Upper lobe of left lung (tissue), 6 donors: ENCODE results near the gene COL19A1. TPM values are rescaled to one million over a fixed set of nuclear protein-coding genes. Genes with fewer than 3 reads are reported as not detected.

Experiments
- ATAC-seq, 2 donors: fragments of 200-7000 bp; cut with Tn5 transposase; one replicate each; pipeline ENCODE4 v1.9.1; 2022; ENCODE audit warnings: mild to moderate bottlenecking in 2 of 2, moderate library complexity in 2 of 2; ENCODE audit not compliant: low FRiP score in 2 of 2
- DNase-seq, 2 donors: peaks; one replicate each; pipeline ENCODE4 v3.0.0-alpha.2; 2019 to 2020
- H3K27ac ChIP-seq, 4 donors: fragments of 200-600 bp; sonication (generic); one replicate each; pipeline ENCODE4 v1.5.1; 2016 to 2019
- H3K27me3 ChIP-seq, 4 donors: fragments of 200-600 bp; sonication (generic); one replicate each; pipeline ENCODE4 v1.5.1; 2017 to 2019
- H3K36me3 ChIP-seq, 4 donors: fragments of 200-600 bp; sonication (generic); one replicate each; pipeline ENCODE4 v1.5.1; 2016 to 2019
- H3K4me1 ChIP-seq, 4 donors: fragments of 200-600 bp; sonication (generic); one replicate each; pipeline ENCODE4 v1.5.1; 2018 to 2019
- H3K4me3 ChIP-seq, 4 donors: fragments of 200-600 bp; sonication (generic); one replicate each; pipeline ENCODE4 v1.5.1; 2017 to 2019; ENCODE audit warnings: mild to moderate bottlenecking in 2 of 4, moderate library complexity in 1 of 4
- H3K9me3 ChIP-seq, 4 donors: fragments of 200-600 bp; sonication (generic); one replicate each; pipeline ENCODE4 v1.5.1; 2018 to 2019
- CTCF ChIP-seq, 6 experiments: fragments of 450-650 bp in 4 of 6; fragments of 200-600 bp in 2 of 6; sonication (generic) in 2 of 6; IDR thresholded peaks; one replicate each; pipeline ENCODE4 v1.5.1; 2016 to 2019; ENCODE audit warnings: antibody characterized with exemption in 6 of 6
- EP300 ChIP-seq, 4 donors: sonication (generic); formaldehyde crosslinking; IDR thresholded peaks; one replicate each; pipeline ENCODE4 v1.5.1; 2017; ENCODE audit warnings: antibody characterized with exemption in 4 of 4, control low read depth in 2 of 4
- POLR2A ChIP-seq, 4 donors: fragments of 450-650 bp; IDR thresholded peaks; one replicate each; pipeline ENCODE4 v1.5.1; 2016 to 2017; ENCODE audit warnings: antibody characterized with exemption in 4 of 4, mild to moderate bottlenecking in 2 of 4
- POLR2AphosphoS5 ChIP-seq, 2 donors: sonication (generic); formaldehyde crosslinking; IDR thresholded peaks; one replicate each; pipeline ENCODE4 v1.5.1; 2017; ENCODE audit warnings: antibody characterized with exemption in 2 of 2
- WGBS, 2 donors: methylation state at CpG; one replicate each; pipeline ENCODE4 v1.1.5; 2017 to 2018; 5-methylcytosine and 5-hydroxymethylcytosine counted together
- total RNA-seq, 6 donors: library from RNA; depleted of rRNA in 4 of 6; stranded (reverse); fragments of >200 nt in 4 of 6; gene quantifications; one replicate each; pipeline versions ENCODE4 v1.1.0 to v1.2.1, GENCODE V29; 2016 to 2021
- donor health status: DM: no; HTN: no; CAD: no; lungs with moderate emphysema.
- donor health status: DM: no; HTN: yes; CAD: no; lungs with severe emphysema.

Gene COL19A1
- total RNA-seq, 6 donors from 2014 or later, result 0.49 to 1.0 TPM; not detected in 4

GRCh38 chr6:70183538-70183937, 317.2 kb downstream of the COL19A1 start:
- Histone ChIP-seq H3K9me3 (no peaks in the 10 kb centered on the region), H3K27ac (no peak overlapping the region), H3K27me3 (no peaks in the 10 kb centered on the region), H3K36me3 (no peaks in the 10 kb centered on the region), H3K4me3 (no peak overlapping the region), H3K4me1 (no peaks in the 10 kb centered on the region)
- ATAC-seq (no peak), DNase-seq (no peak)
- TF ChIP-seq POLR2A (IDR thresholded peaks at IDR 0.05) (no peak), EP300 (IDR thresholded peaks at IDR 0.05) (no peak), CTCF (IDR thresholded peaks at IDR 0.05) (no peak), POLR2AphosphoS5 (IDR thresholded peaks at IDR 0.05) (no peak)
- WGBS, 2 donors, result 72 to 76% methylated on average over 3 of the region's 3 CpGs

GRCh38 chr6:70184723-70185122, 318.4 kb downstream of the COL19A1 start:
- H3K4me1 ChIP-seq, result no peaks in the 10 kb centered on the region
- WGBS, 2 donors, result 79 to 87% methylated on average over 3 of the region's 3 CpGs
- no peaks in the 10 kb centered on the region for H3K36me3 ChIP-seq
- ATAC-seq, result no peak
- H3K4me3 ChIP-seq, result no peak overlapping the region
- TF ChIP-seq EP300 (IDR thresholded peaks at IDR 0.05) (no peak), POLR2AphosphoS5 (IDR thresholded peaks at IDR 0.05) (no peak), CTCF (IDR thresholded peaks at IDR 0.05) (no peak), POLR2A (IDR thresholded peaks at IDR 0.05) (no peak)
- H3K9me3 ChIP-seq, result no peaks in the 10 kb centered on the region
- no peak for DNase-seq
- no peak overlapping the region for H3K27ac ChIP-seq
- no peaks in the 10 kb centered on the region for H3K27me3 ChIP-seq

GRCh38 chr6:70186461-70186860, 320.1 kb downstream of the COL19A1 start:
- Histone ChIP-seq H3K4me3 (no peak overlapping the region), H3K4me1 (no peaks in the 10 kb centered on the region), H3K27ac (no peak overlapping the region), H3K27me3 (no peaks in the 10 kb centered on the region), H3K36me3 (no peaks in the 10 kb centered on the region), H3K9me3 (no peaks in the 10 kb centered on the region)
- WGBS, 2 donors, result 55 to 68% methylated on average over 1 of the region's 1 CpG
- no peak for TF ChIP-seq POLR2AphosphoS5 (IDR thresholded peaks at IDR 0.05)
- TF ChIP-seq CTCF (IDR thresholded peaks at IDR 0.05), result no peak
- no peak for TF ChIP-seq EP300 (IDR thresholded peaks at IDR 0.05)
- TF ChIP-seq POLR2A (IDR thresholded peaks at IDR 0.05), result no peak
- DNase-seq (no peak), ATAC-seq (no peak)

GRCh38 chr6:70188202-70188601, 321.8 kb downstream of the COL19A1 start:
- H3K4me3 ChIP-seq, result no peak overlapping the region

GRCh38 chr6:70194421-70194820, 328.1 kb downstream of the COL19A1 start:
- no peaks in the 10 kb centered on the region for H3K36me3 ChIP-seq
- H3K27me3 ChIP-seq, result no peaks in the 10 kb centered on the region
- DNase-seq (no peak), ATAC-seq (no peak)
- no peaks in the 10 kb centered on the region for H3K9me3 ChIP-seq
- no peak overlapping the region for H3K27ac ChIP-seq
- no peak for TF ChIP-seq CTCF (IDR thresholded peaks at IDR 0.05)
- TF ChIP-seq POLR2A (IDR thresholded peaks at IDR 0.05), result no peak
- TF ChIP-seq POLR2AphosphoS5 (IDR thresholded peaks at IDR 0.05), result no peak
- no peak for TF ChIP-seq EP300 (IDR thresholded peaks at IDR 0.05)
- no peaks in the 10 kb centered on the region for H3K4me1 ChIP-seq
- no peak overlapping the region for H3K4me3 ChIP-seq

More at GRCh38 chr6:70188202-70188601, 321.8 kb downstream of the COL19A1 start:
- no peaks in the 10 kb centered on the region for H3K4me1 ChIP-seq
- H3K9me3 ChIP-seq, result no peaks in the 10 kb centered on the region
- H3K27ac ChIP-seq, result no peak overlapping the region
- H3K36me3 ChIP-seq, result no peaks in the 10 kb centered on the region
- 74 to 75% methylated on average over 6 of the region's 6 CpGs for WGBS, 2 donors
- ATAC-seq (no peak), DNase-seq (no peak)
- TF ChIP-seq POLR2A (IDR thresholded peaks at IDR 0.05), result no peak
- TF ChIP-seq EP300 (IDR thresholded peaks at IDR 0.05), result no peak
- no peaks in the 10 kb centered on the region for H3K27me3 ChIP-seq
